ENCODE results near the gene ARL16. TPM values are rescaled to one million over a fixed set of nuclear protein-coding genes. Genes with fewer than 3 reads are reported as not detected.

Gene ARL16
- polyA plus RNA-seq, 3 donors = 26.8 to 44.4 (median 41.1) TPM

DNA sequence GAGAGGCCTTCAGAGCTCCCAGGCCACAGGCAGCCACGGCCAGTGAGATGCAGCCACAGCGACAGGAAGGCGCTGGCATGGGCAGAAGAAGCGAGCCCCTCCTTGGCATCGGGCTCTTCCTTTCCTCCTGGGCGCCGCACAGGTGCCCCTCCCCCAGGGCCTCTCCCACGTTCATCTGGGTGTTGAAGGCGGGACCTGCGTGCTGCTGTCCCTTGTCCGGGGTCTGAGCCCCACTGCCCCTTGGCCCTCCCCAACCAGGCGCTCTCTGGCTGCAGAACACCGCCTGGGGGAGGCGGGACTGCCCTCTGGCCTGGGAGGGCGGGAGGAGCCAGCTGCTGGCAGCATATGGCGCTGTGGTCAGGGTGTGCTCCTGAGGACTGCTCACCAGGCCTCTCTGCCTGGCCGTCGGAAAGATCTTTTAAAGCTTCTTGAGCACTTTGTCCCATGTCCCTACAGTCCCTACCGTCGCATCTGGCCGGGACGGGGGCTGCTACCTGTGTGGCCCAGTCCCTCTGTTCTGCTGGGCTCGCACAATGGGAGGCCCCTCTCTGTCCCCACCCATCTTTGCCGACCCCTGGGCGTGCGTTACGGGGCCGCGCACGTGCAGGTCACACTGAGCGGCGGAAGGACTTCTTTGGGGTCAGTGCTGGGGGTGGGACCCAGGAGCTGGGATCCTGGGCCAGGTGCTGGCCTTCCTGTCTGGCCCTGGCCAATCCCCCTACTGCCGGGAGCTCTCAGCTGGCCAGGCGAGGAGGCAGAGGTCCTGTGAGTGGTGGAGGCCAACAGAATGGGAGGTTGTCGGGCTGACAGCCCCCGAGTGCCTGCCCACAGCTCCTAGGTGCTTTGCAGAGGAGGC, 30.2 kb upstream of the ARL16 start:
- H3K27ac ChIP-seq (ENCODE audit: low read depth, low read length) = no peak overlapping the region
- 30 to 69% (median 60%) methylated on average over 35 to 36 of the region's 36 CpGs for WGBS, 3 donors

DNA sequence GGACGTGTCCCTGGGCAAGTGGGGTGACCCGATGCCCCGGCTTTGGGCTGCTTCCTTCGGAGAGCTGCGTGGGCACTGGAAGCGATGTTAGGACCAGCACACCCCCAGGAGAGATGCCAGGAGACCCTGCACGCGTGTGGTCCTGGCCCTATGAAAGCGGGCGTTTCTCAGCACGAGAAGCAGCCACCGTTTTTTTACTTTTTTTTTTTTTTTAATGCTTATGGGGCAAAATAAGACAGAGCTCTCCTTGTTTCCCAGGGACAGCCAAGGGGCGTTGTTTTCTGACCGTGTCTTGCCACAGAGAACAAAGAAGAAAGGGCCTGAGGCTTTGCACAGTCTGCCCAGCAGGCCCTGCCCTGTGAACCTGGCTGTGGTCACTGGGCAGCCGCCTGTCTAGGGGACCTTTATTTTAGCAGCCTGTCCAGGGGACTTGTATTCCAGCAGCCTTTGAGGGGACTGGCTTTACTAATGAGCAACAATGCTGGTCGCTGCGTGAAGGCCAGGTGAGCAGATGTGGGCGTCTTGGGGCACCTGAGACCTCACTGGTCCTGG, 29.5 kb upstream of the ARL16 start:
- WGBS, 3 donors = 14 to 49% (median 40%) methylated on average over 18 of the region's 18 CpGs
- no peak overlapping the region for H3K27ac ChIP-seq (ENCODE audit: low read depth, low read length)

DNA sequence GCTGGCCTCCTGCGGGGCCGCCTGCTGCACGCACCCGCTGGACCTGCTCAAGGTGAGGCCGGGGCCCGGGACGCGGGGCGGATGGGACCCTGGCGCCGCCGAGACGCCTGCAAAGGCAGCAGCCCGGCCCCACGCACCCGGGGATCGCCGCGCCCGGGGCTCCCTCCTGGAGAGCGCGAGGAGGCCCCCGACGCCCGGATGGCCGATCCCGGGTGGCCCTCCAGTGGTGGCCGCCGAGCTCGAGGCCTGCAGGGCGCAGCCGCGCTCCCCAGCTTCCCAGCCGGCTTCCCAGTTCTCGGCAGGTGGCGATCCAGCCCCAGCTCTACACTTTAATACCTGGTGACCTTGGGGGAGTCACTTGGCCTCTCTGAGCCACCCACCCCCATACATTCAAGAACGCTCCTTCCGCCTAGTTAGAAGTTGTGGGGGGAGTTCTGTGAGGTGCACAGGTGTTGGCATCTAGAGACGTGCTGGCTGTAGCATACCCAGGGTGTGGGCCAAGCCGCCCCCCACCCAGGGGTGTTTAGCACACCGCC, 28.9 kb upstream of the ARL16 start:
- no peak overlapping the region for H3K27ac ChIP-seq (ENCODE audit: low read depth, low read length)

DNA sequence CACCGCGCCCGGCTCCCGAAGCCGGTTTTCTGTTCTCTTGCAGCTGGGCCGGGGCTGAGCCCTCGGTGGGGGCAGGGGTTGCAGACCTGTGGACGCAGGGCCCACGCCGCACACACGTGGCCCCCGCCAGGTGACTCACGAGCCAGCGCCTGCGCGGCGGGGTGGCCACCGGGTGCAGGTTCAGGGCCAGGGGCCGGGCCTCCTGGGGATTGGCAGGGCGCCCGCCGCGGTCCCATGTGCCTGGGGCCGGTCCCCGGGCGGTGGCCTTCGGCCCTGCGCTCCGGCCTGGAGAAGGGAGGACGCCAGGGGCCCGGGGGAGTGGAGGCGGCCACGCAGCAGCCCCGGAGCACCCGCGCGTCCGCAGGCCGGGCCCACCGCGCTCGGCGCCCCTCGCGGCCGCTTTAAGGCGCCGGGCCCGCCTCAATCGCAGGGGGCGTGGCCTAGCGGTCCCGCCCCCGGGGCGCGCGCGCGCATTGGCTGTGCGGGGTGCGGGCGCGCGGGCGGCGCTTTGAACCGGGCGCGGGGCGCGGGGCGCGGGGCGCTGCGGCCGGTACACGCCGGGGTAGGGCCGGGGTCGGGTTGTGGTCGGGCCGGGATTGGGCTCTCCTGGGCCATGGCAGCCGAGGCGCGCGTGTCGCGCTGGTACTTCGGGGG, 28.3 kb upstream of the ARL16 start, which contains the start of gene SLC25A10:
SLC25A10 (plus strand) TSS at position 471 of the 654 bp plus-strand sequence; CDS start at position 614, 143 bp downstream.
- WGBS, 3 donors = 0 to 1% (median 0%) methylated on average over 75 to 87 of the region's 89 CpGs
- no peak within 1 kb of the TSS for H3K27ac ChIP-seq (ENCODE audit: low read depth, low read length)

More for the DNA sequence above, 28.9 kb upstream of the ARL16 start:
- 1 to 4% (median 3%) methylated on average over 37 to 41 of the region's 41 CpGs for WGBS, 3 donors

DNA sequence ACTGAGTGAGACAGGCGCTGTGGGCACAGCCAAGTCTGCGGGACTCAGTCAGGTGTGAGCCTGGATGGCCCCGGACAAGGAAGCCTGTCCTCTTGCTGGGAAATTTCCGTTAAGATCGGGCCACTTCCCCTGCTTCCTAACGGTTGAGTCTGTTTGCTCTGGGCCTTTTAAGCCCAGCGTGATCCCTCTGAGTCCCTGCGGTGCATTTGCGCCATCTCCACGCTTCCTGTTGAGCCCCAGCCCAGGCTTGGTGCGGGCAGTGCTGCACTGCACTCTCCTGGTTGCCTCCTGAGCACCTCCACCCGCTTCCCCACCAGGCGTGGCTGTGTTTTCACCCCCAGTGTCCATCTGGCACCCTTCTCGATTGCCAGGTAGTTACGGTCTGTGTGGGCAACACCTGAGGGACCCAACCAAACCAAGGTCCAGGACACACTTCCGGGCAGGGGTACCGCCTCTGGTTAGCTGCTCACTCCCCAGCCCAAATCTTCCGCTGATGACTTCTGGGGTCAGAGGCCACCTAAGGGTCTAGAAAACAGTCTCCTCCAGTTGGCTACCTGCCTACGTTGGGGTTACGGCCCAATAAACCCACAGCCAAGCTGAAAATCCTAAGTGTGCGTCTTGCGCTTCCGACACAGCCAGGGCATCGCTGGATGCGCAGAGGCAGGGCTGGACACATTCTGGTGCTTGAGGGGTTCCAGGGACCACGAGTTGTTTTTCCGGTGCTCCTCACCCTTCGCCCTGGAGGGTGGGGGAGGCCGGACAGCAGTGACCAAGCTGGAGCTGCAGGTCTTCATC, 27.1 kb upstream of the ARL16 start:
- WGBS, 3 donors = 10 to 31% (median 10%) methylated on average over 29 of the region's 29 CpGs
- H3K27ac ChIP-seq (ENCODE audit: low read depth, low read length) = no peak overlapping the region

DNA sequence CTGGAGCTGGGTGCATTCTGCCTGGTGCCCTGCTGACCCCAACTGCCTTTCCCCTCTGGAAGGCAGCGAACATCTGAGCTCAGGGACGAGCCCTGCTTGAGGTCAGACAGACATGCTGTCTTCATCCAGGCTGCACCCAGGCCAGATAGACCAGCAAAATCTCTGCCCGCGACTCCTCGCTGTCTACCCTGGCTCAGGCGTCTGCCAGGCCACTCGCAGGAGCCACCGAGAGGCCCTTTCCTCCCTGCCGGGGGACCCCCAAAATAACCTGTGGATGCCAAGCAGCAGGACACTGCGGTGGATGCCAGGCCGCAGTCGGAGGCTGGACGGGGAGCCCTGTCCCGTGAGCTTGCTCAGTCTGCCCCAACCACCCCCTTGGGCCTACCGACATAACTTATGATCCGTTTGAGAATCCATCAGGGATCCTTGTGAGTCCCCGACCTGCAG, 25.2 kb upstream of the ARL16 start:
- WGBS, 3 donors = 79 to 90% (median 88%) methylated on average over 15 to 17 of the region's 17 CpGs

DNA sequence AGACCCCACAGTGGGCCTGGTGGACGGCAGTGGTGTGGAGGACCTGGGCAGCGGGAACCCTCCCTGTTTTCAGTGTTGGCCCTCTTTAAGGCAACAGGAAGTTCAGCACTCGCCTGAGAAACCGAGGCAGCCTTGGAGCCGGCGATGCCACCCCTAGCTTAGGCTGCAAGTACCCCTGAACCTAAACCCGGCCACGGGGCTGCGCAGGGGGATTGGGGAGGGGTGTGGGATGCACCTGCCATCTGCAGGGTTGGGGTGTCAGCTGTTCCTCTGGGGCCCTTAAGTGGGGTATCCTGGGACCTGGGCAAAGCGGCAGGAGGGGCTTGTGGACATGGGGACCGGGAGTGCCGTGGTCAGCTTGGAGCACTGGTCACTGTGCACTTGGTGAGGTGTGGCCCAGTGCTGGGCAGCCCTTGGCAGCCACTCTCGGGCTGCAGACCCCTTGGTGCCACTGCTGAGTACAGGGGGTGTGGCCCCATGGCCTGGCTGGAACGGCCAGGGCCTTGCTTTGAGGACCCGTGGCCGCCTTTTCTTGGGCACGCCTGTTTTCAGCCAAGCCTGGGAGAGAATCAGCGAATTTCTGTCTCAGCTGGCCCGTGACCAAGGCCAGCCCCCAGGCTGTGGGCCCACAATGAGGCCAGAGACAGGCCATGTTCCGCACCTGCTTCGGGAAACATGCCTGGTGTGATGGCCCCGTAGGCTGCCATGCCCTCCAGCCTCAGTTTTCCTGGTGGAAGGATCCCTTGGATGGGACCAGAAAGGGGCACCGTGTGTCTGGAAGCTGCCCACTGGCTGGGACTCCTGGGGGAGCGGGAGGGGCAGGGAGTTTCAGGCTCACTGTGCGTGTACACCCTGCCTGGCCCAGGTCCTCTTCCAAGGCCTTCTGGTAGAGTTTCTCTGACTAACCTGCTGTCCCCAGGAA, 24.4 kb upstream of the ARL16 start:
- 80 to 87% (median 85%) methylated on average over 25 of the region's 25 CpGs for WGBS, 3 donors
- H3K27ac ChIP-seq (ENCODE audit: low read depth, low read length) = no peak overlapping the region

More for the DNA sequence above, 25.2 kb upstream of the ARL16 start:
- no peak overlapping the region for H3K27ac ChIP-seq (ENCODE audit: low read depth, low read length)

DNA sequence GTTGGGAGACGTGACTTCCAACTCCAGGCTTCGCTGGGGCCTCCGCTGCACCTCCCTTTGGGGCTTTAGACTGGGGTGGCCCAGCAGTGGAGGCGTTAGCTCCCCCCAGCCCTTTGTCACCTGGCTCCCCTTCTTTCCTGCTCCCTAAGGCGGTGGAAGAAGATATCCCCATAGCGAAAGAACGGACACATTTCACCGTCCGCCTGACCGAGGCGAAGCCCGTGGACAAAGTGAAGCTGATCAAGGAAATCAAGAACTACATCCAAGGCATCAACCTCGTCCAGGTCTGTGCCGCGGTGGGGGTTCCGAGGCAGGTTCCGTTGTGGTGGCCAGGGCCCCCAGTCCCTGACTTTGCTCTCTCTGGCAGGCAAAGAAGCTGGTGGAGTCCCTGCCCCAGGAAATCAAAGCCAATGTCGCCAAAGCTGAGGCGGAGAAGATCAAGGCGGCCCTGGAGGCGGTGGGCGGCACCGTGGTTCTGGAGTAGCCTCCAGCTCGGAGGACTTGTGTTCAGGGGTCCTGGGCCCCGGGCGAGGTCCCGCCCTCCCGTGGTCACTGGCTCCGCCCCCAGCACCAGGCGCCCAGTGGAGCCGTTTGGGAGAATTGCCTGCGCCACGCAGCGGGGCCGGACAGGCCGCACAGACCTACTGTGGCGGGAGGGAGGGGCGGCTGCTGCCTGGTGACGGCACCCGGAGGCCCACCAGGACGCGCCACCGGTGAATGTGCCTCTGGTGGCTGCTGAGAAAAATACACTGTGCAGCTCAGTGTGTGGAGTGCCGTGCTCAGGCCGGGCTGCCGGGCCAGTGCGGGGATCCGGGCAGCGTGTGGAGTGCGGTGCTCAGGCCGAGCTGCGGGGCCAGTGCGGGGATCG, 23.4 kb upstream of the ARL16 start:
- no peak overlapping the region for H3K27ac ChIP-seq (ENCODE audit: low read depth, low read length)
- WGBS, 3 donors = 91 to 93% (median 92%) methylated on average over 54 of the region's 54 CpGs

DNA sequence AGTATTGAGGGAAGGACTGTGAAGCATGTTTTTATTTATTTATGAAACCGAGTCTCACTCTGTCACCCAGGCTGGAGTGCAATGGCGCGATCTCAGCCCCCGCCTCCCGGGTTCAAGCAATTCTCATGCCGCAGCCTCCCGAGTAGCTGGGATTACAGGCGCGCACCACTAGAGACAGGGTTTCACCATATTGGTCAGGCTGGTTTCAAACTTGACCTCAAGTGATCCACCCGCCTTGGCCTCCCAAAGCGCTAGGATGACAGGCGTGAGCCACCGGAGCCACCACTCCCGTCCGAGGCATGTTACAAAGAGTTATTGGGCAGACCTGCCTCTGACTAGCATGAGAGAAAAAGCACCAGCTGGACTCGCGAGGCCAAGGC, 22.6 kb upstream of the ARL16 start:
- WGBS, 3 donors = 91 to 95% (median 94%) methylated on average over 17 of the region's 17 CpGs
- H3K27ac ChIP-seq (ENCODE audit: low read depth, low read length) = no peak overlapping the region

DNA sequence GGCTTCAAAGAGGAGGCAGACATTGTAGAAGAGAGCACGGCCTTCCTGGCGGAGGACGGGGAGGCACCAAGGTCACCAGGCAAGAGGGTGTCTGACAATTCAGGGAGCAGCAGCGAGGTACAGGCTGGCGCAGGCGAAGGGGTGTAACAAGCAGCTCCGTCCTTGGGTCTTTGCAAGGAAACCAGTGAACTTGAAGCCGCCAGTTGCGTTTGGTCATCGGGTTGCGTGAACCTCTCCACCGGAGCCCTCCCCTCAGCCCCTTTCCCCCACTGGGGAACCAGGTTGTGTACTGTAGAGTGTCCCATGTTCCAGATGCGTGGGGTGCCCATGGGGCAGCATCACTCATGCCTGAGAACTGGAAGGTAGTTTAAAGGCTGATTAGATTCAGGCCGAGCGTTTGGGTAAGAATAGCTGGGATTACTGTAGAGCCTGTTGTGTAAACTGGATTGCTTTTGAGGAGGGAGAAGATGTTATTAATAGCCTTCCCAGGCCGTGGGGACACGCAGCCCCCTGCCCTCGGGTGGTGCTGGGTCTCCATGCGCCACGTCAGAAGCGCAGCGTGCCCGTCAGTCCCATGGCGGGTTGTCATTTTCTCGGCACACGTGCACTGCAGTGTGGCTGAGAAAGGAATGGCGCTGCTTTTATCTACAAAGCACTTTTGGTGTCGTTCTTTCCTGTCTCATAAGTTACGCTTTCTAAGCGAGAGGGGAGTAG, 22.1 kb upstream of the ARL16 start:
- WGBS, 3 donors = 92 to 95% (median 94%) methylated on average over 30 of the region's 30 CpGs
- no peak overlapping the region for H3K27ac ChIP-seq (ENCODE audit: low read depth, low read length)

DNA sequence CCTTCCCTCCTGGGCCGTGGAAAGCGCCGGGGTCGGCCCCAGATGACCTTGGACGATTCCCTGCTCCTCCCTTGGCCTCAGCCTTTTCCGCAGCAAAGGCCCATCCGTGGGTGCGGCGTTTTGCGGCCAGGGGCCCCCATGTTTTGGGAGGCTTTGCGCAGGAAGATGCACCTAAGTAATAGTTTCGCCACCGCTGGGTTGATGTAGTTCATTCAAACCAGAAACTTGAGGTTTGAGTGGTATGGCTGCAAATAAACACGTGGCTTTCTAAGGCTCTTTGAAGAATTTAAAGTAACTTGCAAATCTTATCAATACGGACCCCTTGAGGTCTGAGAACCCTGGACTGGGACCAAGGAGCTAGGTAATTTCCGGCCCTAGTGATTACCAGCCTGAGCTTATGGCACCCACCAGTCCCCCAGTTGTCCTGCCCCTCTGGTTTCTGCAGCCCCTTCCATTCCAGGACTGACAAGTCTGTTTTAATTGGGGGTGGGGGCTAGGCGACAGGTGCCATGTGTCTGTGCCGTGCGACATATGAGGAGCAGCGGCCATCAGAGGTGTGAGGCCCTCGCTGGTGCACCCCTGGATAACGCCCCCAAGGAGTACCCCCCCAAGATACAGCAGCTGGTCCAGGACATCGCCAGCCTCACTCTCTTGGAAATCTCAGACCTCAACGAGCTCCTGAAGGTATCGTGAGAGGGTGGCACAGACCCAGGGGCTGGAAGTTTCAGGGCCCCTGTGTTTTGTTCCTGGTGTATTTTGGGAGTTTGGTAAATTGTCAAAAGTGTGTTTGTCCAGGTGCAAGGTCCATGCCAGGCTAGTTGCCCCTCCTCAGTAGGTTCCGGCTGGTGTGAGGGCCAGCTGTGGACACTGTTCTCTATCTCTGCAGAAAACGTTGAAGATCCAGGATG, 20.4 kb upstream of the ARL16 start:
- WGBS, 3 donors = 22 to 37% (median 32%) methylated on average over 25 to 27 of the region's 27 CpGs
- H3K27ac ChIP-seq (ENCODE audit: low read depth, low read length) = no peak overlapping the region

DNA sequence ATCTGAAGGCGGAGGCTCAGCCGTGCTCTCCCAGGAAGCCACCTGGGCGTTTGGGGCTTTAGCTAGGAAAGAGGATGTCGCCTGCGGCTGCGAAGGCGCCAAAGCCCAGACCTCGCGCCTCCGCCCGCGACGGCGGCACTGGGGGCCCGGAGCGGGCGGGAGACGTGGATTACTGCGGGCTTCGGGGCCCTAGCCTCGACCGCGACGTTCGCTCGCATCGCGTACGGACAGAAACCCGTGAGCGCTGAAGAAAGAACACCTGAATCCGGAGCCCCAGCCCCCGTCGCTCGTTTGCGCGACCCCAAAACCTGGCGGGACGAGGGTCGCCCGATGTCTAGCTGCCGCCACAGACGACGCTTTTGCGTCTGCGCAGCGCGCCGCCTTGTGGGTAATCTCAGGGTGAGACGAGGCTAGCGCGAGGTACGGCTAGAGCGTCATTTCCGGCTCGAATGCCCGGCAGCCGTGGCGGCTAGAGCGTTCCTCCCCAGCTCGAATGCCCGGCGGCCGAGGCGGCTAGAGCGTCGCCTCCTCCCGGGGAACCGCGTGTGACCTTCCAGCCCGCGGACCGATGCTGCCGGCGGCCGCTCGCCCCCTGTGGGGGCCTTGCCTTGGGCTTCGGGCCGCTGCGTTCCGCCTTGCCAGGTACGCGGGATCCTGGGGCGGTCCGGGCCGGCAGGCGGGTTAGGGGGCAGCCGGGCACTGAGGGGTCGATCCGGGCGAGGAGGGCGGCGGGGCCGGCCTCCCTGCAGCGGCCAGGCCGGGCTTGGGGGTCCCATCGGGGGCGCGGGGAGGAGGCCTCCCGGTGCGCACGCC, 19.5 kb upstream of the ARL16 start, which contains the start of gene MRPL12:
MRPL12 (plus strand) TSS at position 434 of the 813 bp plus-strand sequence; CDS start at position 569, 135 bp downstream.
- 0% methylated on average over 91 to 102 of the region's 102 CpGs for WGBS, 3 donors
- peak within 1 kb of the TSS; percentile 48 for H3K27ac ChIP-seq (ENCODE audit: low read depth, low read length)

DNA sequence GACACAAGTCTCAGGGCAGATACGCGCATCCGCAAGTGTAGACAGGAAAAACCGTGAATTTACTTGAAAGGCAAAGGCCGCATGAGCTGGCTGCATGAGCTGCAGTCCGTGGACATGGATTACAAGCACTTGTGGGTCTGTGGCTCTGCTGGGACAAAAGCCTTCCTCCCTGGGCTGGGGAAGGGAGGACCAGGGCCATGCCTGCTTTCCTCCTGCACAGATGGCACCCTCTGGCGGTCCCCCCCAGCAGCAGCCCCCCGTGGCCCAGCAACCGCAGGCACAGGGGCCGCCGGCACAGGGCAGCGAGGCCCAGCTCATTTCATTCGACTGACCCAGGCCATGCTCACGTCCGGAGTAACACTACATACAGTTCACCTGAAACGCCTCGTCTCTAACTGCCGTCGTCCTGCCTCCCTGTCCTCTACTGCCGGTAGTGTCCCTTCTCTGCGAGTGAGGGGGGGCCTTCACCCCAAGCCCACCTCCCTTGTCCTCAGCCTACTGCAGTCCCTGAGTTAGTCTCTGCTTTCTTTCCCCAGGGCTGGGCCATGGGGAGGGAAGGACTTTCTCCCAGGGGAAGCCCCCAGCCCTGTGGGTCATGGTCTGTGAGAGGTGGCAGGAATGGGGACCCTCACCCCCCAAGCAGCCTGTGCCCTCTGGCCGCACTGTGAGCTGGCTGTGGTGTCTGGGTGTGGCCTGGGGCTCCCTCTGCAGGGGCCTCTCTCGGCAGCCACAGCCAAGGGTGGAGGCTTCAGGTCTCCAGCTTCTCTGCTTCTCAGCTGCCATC, 17.9 kb upstream of the ARL16 start:
- no peak overlapping the region for H3K27ac ChIP-seq (ENCODE audit: low read depth, low read length)
- WGBS, 3 donors = 63 to 73% (median 68%) methylated on average over 22 to 23 of the region's 23 CpGs

Data from adipose tissue (tissue), 3 donors.